ENCODE results near the gene CABCOCO1. TPM values are rescaled to one million over a fixed set of nuclear protein-coding genes. Genes with fewer than 3 reads are reported as not detected.

Gene CABCOCO1
- total and polyA plus RNA-seq, 9 of the 15 experiments (the other 6 are each of a cell fraction or from before 2014, with no cell fraction given): 0.04 TPM; not detected in 8

DNA sequence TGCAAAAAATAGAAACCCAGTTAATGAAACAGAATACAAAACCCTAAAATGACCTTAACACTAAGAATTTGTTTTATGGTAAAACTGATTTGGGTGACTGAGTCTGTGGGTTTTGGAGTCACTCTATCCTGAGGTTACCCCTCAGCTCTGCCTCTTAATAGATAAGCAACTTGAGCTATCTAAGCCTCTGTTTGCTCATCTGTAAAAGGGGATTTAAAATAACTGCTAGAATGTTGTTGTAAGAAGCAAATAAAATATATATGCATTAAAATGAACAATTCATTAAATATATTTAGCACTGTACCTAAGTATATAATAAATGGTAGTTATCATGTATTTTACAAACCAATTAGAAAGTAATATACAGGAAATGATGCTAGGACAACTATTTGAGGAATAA lies 115.4 kb downstream of the CABCOCO1 start (continued):
- no peak for TF ChIP-seq POLR3A (IDR thresholded peaks at IDR 0.05; ENCODE audit: borderline replicate concordance, extremely low read depth, insufficient read depth, insufficient read length)
- TF ChIP-seq ZFPM2 (CRISPR knock-in tag; IDR thresholded peaks at IDR 0.05): no peak
- peak; percentile 42 to 92; a peak in 3 of 4 replicates for TF ChIP-seq RCOR1 (IDR thresholded peaks at IDR 0.05; ENCODE audit: borderline replicate concordance in 1 of 2, low read depth in 2 of 2, low read length in 2 of 2)
- no peak for TF ChIP-seq ZFX (CRISPR knock-in tag; IDR thresholded peaks at IDR 0.05)
- no peak for TF ChIP-seq JUN (IDR thresholded peaks at IDR 0.05; ENCODE audit: borderline replicate concordance, low read depth, low read length)
- TF ChIP-seq JUN (CRISPR knock-in tag; IDR thresholded peaks at IDR 0.05; ENCODE audit: borderline replicate concordance): no peak
- no peak for TF ChIP-seq ELF1 (tag; IDR thresholded peaks at IDR 0.05)
- TF ChIP-seq, protein P1, sequence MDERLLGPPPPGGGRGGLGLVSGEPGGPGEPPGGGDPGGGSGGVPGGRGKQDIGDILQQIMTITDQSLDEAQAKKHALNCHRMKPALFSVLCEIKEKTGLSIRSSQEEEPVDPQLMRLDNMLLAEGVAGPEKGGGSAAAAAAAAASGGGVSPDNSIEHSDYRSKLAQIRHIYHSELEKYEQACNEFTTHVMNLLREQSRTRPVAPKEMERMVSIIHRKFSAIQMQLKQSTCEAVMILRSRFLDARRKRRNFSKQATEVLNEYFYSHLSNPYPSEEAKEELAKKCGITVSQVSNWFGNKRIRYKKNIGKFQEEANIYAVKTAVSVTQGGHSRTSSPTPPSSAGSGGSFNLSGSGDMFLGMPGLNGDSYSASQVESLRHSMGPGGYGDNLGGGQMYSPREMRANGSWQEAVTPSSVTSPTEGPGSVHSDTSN (CRISPR knock-in tag; IDR thresholded peaks at IDR 0.05; ENCODE audit: low read depth): no peak
- TF ChIP-seq, protein P1 (tag; conservative IDR thresholded peaks at IDR 0.05; ENCODE audit: low read depth): no peak
- TF ChIP-seq, protein P2, sequence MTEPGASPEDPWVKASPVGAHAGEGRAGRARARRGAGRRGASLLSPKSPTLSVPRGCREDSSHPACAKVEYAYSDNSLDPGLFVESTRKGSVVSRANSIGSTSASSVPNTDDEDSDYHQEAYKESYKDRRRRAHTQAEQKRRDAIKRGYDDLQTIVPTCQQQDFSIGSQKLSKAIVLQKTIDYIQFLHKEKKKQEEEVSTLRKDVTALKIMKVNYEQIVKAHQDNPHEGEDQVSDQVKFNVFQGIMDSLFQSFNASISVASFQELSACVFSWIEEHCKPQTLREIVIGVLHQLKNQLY (CRISPR knock-in tag; conservative IDR thresholded peaks at IDR 0.05): no peak
- no peak for TF ChIP-seq FUS (optimal IDR thresholded peaks at IDR 0.05; ENCODE audit: low read depth, low read length)
- TF ChIP-seq, protein P3, sequence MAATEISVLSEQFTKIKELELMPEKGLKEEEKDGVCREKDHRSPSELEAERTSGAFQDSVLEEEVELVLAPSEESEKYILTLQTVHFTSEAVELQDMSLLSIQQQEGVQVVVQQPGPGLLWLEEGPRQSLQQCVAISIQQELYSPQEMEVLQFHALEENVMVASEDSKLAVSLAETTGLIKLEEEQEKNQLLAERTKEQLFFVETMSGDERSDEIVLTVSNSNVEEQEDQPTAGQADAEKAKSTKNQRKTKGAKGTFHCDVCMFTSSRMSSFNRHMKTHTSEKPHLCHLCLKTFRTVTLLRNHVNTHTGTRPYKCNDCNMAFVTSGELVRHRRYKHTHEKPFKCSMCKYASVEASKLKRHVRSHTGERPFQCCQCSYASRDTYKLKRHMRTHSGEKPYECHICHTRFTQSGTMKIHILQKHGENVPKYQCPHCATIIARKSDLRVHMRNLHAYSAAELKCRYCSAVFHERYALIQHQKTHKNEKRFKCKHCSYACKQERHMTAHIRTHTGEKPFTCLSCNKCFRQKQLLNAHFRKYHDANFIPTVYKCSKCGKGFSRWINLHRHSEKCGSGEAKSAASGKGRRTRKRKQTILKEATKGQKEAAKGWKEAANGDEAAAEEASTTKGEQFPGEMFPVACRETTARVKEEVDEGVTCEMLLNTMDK (IDR thresholded peaks at IDR 0.05; ENCODE audit: borderline replicate concordance, insufficient read depth, low read depth, low read length, poor library complexity, severe bottlenecking): no peak
- TF ChIP-seq, protein P4, sequence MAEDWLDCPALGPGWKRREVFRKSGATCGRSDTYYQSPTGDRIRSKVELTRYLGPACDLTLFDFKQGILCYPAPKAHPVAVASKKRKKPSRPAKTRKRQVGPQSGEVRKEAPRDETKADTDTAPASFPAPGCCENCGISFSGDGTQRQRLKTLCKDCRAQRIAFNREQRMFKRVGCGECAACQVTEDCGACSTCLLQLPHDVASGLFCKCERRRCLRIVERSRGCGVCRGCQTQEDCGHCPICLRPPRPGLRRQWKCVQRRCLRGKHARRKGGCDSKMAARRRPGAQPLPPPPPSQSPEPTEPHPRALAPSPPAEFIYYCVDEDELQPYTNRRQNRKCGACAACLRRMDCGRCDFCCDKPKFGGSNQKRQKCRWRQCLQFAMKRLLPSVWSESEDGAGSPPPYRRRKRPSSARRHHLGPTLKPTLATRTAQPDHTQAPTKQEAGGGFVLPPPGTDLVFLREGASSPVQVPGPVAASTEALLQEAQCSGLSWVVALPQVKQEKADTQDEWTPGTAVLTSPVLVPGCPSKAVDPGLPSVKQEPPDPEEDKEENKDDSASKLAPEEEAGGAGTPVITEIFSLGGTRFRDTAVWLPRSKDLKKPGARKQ (CRISPR knock-in tag; IDR thresholded peaks at IDR 0.05): no peak
- no peak for TF ChIP-seq MIER1 (IDR thresholded peaks at IDR 0.05; ENCODE audit: low read depth)
- no peak for TF ChIP-seq MYBL2 (IDR thresholded peaks at IDR 0.05; ENCODE audit: low read depth)
- no peak for TF ChIP-seq MYBL2 (CRISPR knock-in tag; IDR thresholded peaks at IDR 0.05; ENCODE audit: borderline replicate concordance)
- peak; percentile 81; the same call in 1 of the 2 replicates for TF ChIP-seq HDAC2 (IDR thresholded peaks at IDR 0.05)
- TF ChIP-seq TAL1 (IDR thresholded peaks at IDR 0.05): peak; percentile 70; the same call in 1 of the 2 replicates
- TF ChIP-seq MAFG (tag; conservative IDR thresholded peaks at IDR 0.05): no peak
- TF ChIP-seq HNRNPK (IDR thresholded peaks at IDR 0.05; ENCODE audit: low read depth, low read length, poor library complexity, severe bottlenecking): no peak
- no peak for TF ChIP-seq PRMT5 (CRISPR knock-in tag; IDR thresholded peaks at IDR 0.05)

Data from K562 (cell line).